NCI-H524 (cell line): ENCODE results near the gene ARHGAP40.

Source experiments
- DNase-seq, 2 experiments: peaks; one replicate each; lab custom pipeline; 2025; lab: John Stamatoyannopoulos, UW

ARHGAP40 gene

GRCh38 chr20:38601216-38602184 is at the start of gene ARHGAP40:
TSS of gene ARHGAP40 (plus strand) at chr20:38601809.
- peak; percentile 6 to 53 for DNase-seq

DNA sequence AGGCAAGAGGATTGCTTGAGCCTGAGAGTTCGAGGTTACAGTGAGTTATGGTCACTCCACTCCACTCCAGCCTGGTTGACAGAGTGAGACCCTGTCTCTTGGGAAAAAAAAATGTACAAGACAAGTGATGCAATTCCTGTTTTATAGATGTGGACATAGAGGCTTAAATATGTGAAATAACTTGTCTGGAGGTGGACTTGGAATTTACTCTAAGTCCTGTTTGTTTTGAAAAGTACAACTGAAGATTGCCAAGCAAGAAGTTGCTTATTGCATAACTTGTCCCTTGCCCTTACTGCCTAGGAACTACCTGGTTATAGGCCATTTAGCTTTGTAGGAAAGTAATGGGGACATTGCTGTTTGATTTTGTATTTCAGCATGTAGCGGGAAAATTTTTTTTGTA is 46.6 kb upstream of the ARHGAP40 start:
- no peak for DNase-seq

DNA sequence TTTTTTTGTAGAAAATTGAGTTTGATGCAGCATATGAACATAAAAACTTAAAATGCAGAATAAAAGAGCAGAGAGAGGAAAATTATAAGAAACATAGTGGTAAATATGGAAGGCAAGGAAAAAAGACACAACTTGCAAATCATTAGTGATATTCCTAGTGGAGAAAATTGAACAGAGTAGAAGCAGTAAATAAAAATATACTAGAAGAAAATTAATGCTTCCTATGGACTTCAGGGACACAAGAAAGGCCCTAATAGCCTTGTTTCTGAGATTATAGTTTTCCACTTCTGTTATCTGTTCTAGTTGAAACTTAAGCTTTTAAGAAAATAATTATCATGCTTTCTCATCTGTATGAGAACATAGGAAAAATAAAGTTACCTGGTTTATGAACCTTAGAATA is 46.2 kb upstream of the ARHGAP40 start:
- no peak for DNase-seq

GRCh38 chr20:38557174-38557573 is 44.4 kb upstream of the ARHGAP40 start:
- no peak for DNase-seq

- no peak for DNase-seq
These were observed 42.8 kb upstream of the ARHGAP40 start for GRCh38 chr20:38558596-38559360.

DNA sequence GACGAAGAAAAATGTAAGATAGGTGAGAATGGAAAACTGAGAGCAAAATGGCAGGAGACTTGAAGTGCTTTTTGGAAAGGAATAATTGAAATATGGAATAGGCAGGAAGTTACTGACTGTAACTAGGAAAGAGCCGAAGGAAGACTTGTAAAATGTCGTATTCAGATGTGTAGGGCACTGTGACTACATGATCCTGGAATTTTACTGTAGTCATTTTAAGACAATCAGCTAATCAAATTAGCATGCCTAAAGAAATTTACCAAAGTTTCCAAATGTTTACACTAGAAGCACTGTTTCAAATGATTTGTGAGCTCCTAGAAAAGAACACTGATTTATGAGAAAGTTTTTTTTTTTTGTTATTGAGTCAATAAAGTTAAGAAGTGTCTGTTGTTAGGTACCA is 41.8 kb upstream of the ARHGAP40 start:
- no peak for DNase-seq

GRCh38 chr20:38563802-38564431 is 37.7 kb upstream of the ARHGAP40 start:
- no peak for DNase-seq

DNA sequence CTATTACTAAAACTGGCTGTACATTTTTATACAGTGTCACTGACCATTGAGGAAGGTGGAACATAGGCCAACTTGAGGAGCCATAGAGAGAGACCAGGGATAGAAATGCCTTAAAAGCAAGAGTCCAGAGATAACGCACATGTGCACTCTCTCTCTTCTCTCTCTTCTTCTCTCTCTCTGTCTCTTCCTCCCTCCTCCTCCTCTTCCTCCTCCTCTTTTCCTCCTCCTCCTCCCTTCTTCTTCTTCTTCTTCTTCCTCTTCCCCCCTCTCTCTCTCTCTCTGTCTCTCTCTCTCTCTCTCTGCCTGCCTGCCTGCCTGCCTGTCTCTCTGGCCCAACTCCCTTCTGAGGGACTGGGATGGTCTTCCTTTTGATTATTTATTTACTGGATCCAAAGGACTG is 36.9 kb upstream of the ARHGAP40 start:
- DNase-seq = no peak

DNA sequence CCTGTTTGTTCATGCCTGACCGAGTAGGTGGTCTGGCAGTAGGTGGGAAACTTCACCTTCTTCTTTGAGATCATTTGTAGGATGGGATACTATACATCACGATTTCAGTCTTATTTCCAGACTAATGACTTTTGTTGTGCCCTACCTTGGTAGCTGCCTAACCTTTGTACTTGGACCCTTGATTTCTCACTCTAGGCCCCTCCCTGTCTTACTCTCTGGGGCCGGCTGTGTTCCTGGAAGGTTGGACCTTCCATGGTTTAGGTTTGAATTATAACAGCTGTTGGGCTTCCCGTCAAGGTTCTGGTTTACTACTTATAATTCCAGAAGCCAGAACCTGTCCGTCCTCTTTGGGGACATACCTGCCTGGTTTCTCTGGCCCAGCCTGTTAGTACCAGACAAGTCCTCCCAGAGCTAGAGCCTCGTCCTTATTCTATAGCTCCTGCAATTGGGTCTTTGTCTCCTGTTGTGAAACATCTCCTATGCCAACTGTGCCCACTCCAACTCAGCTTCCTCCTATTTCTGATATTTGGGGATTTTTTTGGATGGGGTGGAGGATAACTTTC is 35.5 kb upstream of the ARHGAP40 start:
- no peak for DNase-seq

DNA sequence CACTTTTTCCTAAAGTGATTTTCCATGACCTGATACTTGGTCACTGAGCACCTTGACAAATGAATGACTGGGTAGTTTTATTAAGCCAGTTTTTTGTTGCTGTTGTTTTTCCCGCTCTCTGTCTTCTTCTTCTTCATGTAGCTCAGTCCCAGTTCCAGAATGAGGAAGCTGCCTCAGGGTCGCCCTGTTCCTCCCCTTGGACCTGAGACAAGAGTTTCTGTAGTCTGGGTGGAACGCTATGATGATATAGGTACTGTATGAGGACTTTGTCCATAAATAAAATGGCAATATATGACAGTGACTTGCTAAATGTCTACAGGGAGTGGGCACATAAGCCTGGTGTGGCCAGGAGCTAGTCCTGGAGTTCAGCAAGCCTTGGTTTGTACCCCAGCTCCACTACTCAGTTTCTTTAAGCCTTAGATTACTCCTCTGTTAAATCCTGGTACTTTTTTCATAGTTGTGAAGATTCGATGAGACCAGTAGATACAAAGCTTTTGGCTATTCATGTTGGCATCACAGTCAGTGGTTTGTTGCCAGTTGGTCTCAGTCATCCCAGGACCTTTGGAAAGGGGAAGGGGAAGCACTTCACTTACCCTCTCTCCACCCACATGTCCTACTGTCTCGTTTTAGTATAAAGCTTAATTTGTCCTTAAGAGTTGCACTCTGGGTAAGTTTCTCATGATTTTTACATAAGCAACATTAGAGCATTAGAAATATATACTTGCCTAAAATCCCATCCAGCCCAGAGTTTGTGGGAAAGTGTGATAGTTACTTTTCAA is 31.7 kb upstream of the ARHGAP40 start:
- no peak for DNase-seq

DNA sequence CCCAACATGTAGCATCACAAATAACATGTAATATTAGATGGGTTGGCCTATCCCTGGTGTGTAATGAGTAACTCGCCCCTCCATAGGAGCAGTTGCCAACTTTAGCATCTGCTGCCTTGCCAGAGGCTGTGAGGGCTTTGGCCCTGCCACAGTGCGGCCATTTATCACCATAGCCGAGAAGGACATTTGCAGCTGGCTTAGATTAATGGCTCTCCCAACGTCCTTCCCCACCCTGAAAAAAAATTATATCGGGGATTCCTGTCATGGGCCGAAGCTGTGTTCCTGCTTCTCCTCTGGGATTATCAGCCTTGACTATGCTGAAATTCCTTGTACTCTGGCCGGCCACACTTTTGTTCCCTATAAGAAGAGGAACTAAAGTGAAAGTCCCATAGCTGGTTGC is 28.2 kb upstream of the ARHGAP40 start:
- DNase-seq = no peak

- no peak for DNase-seq
These were observed 22.2 kb upstream of the ARHGAP40 start for GRCh38 chr20:38579219-38579910.

DNA sequence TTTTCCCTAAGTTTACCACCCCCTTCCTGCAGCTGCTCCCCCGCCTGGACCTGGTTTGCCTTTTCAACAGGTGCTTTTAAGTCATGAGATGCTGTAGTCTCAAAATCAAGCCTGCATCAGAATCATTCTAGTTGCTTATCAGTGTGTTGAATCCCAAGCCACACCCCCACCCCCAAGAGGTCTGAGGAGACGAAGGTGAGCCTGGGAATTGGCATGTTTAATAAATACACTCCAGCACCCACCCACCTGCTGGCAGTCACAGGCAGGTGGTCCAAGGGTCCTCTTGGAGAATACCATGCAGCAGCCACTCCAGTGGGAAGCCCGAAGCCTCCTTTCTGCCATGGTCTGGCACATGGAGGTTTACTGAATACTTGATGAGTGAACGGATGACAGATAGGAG is 21.7 kb upstream of the ARHGAP40 start:
- DNase-seq = no peak

GRCh38 chr20:38581013-38581412 is 20.6 kb upstream of the ARHGAP40 start, which contains the start of gene ADIG:
TSS of gene ADIG (plus strand) at chr20:38581197. CDS start at chr20:38581251, 54 bp downstream.
- peak; percentile 22 to 48 for DNase-seq

GRCh38 chr20:38581830-38582358 is 19.7 kb upstream of the ARHGAP40 start:
- DNase-seq = no peak

GRCh38 chr20:38583306-38583705 is 18.3 kb upstream of the ARHGAP40 start:
- no peak for DNase-seq

DNA sequence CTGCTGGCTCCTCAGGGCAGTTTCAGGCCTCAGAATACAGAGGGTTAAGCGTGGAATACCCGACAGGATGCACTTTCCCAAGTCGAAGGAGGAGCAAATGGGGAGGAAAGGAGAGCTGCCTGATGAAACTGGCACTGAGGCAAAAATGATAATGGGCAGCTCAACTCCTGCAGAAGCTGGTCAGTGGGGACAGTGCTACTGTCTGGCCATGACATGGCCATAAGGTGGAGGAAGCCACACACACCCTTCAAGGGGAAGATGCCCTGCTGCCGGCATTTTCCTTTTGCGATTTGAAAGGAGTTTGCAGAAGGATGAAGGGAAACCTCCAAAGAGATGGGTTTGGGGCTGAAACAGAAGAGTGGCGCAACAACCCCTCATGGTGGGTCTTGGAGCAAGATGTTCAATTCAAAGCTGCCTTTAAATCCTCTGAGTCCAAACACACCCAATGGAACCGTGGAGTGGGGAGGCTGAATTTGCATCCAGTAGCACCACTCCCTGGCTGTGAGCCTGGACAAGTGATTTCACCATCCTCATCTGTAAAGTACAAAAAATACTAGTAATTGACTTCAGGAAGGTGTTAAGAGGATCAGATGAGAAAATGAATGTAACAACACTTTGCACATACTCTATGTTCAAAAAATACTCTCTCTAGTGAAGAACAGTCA is 17.4 kb upstream of the ARHGAP40 start:
- DNase-seq = no peak

DNA sequence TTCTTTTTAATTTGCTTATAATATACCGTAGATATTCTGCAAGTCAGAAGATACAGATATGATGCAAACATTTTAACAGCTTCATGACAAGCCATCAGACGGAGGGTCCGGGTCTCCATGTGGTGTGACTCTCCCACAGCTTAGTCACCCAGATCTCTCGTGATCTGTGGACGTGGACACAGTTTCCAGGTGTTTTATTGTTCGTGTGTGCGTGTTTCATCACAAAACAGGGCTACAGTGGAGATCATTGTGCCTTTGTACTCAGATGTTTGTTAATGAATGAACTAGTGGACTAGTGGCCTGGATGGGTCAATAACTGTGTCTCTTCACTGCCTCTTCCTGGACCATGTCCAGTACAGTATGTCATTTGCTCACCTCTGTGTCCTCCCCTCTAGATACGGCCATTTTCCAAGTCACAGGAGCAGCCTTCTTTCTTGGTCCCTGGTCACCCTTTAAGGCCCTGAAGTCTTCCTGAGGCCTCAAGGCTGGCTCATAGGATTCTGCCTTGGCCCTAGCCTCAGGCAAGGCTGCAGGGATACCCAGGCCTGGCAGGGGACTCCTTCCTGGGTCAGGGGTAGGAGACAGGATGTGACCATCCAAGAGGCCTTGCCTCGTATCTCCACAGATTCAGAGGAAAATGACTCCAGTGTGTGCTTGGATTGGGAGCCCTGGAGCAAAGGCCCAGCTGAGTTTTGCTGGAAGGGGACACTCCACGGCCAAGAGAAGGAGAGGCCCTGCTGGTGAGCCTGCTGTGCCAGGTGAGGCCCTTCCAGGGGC is 16.0 kb upstream of the ARHGAP40 start:
- no peak for DNase-seq

DNA sequence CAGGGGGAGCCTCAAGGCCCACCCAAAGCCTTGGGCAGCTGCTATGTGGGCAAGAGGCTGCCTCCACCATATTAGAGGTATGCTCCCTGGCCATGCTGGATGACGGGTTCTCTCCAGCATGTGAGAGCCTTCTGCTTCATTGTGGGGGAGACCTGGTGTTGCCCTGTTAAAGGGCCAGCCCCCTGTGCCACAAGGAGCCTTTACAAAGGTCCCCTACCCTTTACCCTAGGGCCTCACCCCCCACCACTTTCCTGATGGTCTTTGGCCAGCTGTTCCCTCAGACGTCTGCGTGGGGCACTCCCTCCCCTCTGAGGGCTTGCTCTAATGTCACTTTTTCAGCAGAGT is 15.5 kb upstream of the ARHGAP40 start:
- DNase-seq = no peak
